HEK293T (cell line): ENCODE measurements around the gene LCN9.

Source experiments
- CTCF ChIA-PET: fragments of 350-600 bp; formaldehyde crosslinking; extraction: SDS; loops from one replicate; lab custom pipeline; 2021; ENCODE audit warnings: antibody characterized with exemption, inconsistent platforms; lab: Yijun Ruan, JAX
- POLR2A ChIA-PET: fragments of 350-600 bp; formaldehyde crosslinking; extraction: SDS; loops from one replicate; lab custom pipeline; 2020; ENCODE audit warnings: antibody characterized with exemption, inconsistent platforms; lab: Yijun Ruan, JAX
- DNase-seq: peaks from one replicate; pipeline ENCODE4 v3.0.0; 2012; ENCODE audit warnings: mixed read lengths; ENCODE audit errors: extremely low spot score
- ARNT ChIP-seq: fragments of 450-650 bp; IDR thresholded peaks from 2 replicates; pipeline ENCODE4 v1.6.1; 2017; ENCODE audit warnings: mild to moderate bottlenecking
- BHLHE40 ChIP-seq: fragments of 450-650 bp; IDR thresholded peaks from 2 replicates; pipeline ENCODE4 v1.6.1; 2016; ENCODE audit warnings: mild to moderate bottlenecking, moderate library complexity, borderline replicate concordance
- CTBP1 ChIP-seq: fragments of 450-650 bp; IDR thresholded peaks from 2 replicates; pipeline ENCODE4 v1.6.1; 2016; ENCODE audit warnings: borderline replicate concordance
- ELF4 ChIP-seq: fragments of 450-650 bp; IDR thresholded peaks from 2 replicates; pipeline ENCODE4 v1.6.1; 2017; ENCODE audit warnings: antibody characterized with exemption
- FOXA1 ChIP-seq: fragments of 450-650 bp; IDR thresholded peaks from 2 replicates; pipeline ENCODE4 v1.6.1; 2016; ENCODE audit warnings: mild to moderate bottlenecking
- FOXK2 ChIP-seq: fragments of 450-650 bp; IDR thresholded peaks from 2 replicates; pipeline ENCODE4 v1.6.1; 2016; ENCODE audit warnings: mild to moderate bottlenecking
- FOXM1 ChIP-seq: fragments of 450-650 bp; IDR thresholded peaks from 2 replicates; pipeline ENCODE4 v1.6.1; 2017; ENCODE audit warnings: mild to moderate bottlenecking, borderline replicate concordance
- HDGF ChIP-seq: fragments of 450-650 bp; IDR thresholded peaks from 2 replicates; pipeline ENCODE4 v1.6.1; 2017; ENCODE audit warnings: antibody characterized with exemption, borderline replicate concordance
- L3MBTL2 ChIP-seq: fragments of 450-650 bp; conservative IDR thresholded peaks from 2 replicates; pipeline ENCODE4 v1.6.1; 2016; ENCODE audit warnings: mild to moderate bottlenecking
- LEF1 ChIP-seq: fragments of 450-650 bp; IDR thresholded peaks from 2 replicates; pipeline ENCODE4 v1.6.1; 2017; ENCODE audit warnings: mild to moderate bottlenecking, borderline replicate concordance
- NFRKB ChIP-seq: fragments of 450-650 bp; IDR thresholded peaks from 2 replicates; pipeline ENCODE4 v1.6.1; 2016; ENCODE audit warnings: mild to moderate bottlenecking, moderate library complexity
- PKNOX1 ChIP-seq: fragments of 450-650 bp; IDR thresholded peaks from 2 replicates; pipeline ENCODE4 v1.6.1; 2016
- SP1 ChIP-seq: fragments of 450-650 bp; IDR thresholded peaks from 2 replicates; pipeline ENCODE4 v1.6.1; 2017
- SUZ12 ChIP-seq: fragments of 450-650 bp; IDR thresholded peaks from 2 replicates; pipeline ENCODE4 v1.6.1; 2016; ENCODE audit warnings: mild to moderate bottlenecking
- TARDBP ChIP-seq: fragments of 450-650 bp; IDR thresholded peaks from 2 replicates; pipeline ENCODE4 v1.6.1; 2016
- ZNF384 ChIP-seq: fragments of 450-650 bp; IDR thresholded peaks from 2 replicates; pipeline ENCODE4 v1.6.1; 2016

Gene LCN9

DNA sequence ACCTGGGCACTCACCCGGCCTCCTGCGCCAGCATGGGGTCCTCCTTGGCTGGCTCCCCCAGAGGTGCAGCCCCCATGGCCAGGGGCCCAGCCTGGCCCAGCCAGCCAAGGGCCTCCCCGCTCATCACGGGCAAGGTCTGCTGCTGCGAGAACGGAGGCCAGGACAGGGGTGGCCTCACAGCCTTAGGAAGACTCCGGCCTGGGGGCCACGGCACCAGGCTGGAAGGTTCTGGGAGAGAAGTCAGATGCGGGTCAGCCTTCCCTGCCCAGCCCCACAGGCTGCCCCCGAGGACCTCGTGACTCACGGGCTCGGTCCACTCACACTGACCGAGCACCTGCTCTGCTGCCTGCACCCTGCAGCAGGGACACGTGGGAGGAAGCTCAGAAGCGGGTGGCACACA lies 31.9 kb downstream of the LCN9 start:
- ChIA-PET CTCF (no interaction called here), POLR2A (no interaction called here)
- no peak for TF ChIP-seq NFRKB
- TF ChIP-seq LEF1: no peak
- TF ChIP-seq L3MBTL2: no peak
- no peak for TF ChIP-seq ELF4
- no peak for TF ChIP-seq ZNF384
- TF ChIP-seq FOXK2: no peak
- no peak for TF ChIP-seq SUZ12
- TF ChIP-seq CTBP1: no peak
- no peak for TF ChIP-seq SP1
- TF ChIP-seq FOXM1: no peak
- TF ChIP-seq ARNT: no peak
- TF ChIP-seq BHLHE40: no peak
- TF ChIP-seq FOXA1: no peak
- no peak for TF ChIP-seq PKNOX1
- DNase-seq: no peak

DNA sequence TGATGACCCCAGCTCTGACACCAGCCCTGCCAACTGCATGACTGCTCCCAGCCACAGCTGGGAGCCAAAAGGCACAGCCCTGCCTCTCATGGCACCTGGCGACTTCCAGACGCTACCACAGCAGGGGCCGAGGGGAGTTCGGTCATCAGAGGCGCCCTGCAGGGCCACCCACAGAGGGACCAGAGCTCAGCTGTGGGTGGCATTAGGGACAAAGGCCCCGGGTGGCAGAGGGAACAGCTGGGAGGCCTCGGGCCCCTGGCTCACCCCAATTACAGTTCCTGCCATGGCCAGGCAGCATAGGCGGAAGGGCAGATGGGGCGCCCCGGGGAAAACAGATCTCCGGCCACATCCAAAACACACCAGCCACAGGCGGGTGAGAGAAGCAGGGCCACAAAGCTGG lies 32.5 kb downstream of the LCN9 start:
- ChIA-PET CTCF (no interaction called here), POLR2A (no interaction called here)
- DNase-seq: no peak
- TF ChIP-seq PKNOX1 (no peak), BHLHE40 (no peak), FOXK2 (no peak), TARDBP (no peak), CTBP1 (no peak), ELF4 (no peak), ARNT (no peak), FOXM1 (no peak), SUZ12 (no peak), FOXA1 (no peak), L3MBTL2 (no peak), LEF1 (no peak)

DNA sequence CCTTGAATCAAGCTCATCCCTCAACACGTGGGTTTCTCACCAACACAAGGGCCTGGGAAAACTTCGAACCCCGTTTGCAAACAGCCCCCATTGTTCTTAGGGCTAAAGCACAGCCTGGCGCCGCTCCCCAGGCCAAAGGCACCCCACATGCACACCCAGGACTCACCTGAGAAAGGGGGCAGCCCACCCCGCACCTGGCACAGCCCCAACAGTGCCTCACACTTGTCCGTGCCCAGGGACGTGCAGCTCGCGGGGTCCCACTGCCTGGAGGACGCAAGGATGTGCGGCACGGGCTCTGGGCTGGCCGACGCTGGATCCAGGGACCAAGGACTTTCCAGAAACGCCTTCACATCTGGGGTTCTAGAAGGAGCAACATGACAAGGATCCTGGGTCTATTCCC lies 33.3 kb downstream of the LCN9 start:
- TF ChIP-seq FOXA1: no peak
- TF ChIP-seq FOXK2: no peak
- TF ChIP-seq CTBP1: no peak
- TF ChIP-seq L3MBTL2: no peak
- no peak for TF ChIP-seq ZNF384
- ChIA-PET POLR2A (no interaction called here), CTCF (no interaction called here)
- DNase-seq: no peak

- ChIA-PET CTCF (no interaction called here), POLR2A (no interaction called here)
- no peak for TF ChIP-seq TARDBP
- TF ChIP-seq NFRKB: no peak
- TF ChIP-seq PKNOX1: no peak
- no peak for TF ChIP-seq L3MBTL2
- TF ChIP-seq ZNF384: no peak
- no peak for TF ChIP-seq CTBP1
- no peak for TF ChIP-seq HDGF
- TF ChIP-seq BHLHE40: no peak
- no peak for TF ChIP-seq ELF4
- no peak for TF ChIP-seq FOXA1
- TF ChIP-seq LEF1: no peak
- no peak for TF ChIP-seq FOXM1
- no peak for TF ChIP-seq SUZ12
- no peak for TF ChIP-seq FOXK2
- no peak for TF ChIP-seq SP1
- no peak for DNase-seq
These were observed 34.1 kb downstream of the LCN9 start for GRCh38 chr9:135697226-135697625.

DNA sequence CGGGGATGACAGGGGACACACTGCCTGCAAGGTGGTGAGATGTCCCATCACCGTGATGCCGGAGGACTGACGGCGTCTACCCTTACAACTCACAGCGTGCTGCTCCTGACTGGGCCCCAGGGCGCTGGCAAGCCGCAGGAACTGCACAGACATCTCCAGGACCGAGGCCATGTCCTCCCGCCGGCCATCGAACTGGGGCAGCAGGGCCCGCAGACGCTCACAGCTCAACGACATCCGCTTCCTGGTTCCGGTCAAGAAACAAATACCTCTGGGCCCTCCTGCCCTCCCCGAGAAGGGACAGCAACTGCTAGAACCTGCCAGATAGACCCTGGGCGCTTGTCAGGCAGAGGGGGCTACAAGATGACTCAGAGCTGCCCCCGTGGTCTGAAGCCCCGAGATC lies 35.1 kb downstream of the LCN9 start:
- TF ChIP-seq PKNOX1 (no peak), ELF4 (no peak), BHLHE40 (no peak), ARNT (no peak), HDGF (no peak), SUZ12 (no peak), L3MBTL2 (no peak), FOXA1 (no peak), CTBP1 (no peak), FOXM1 (no peak)
- CTCF ChIA-PET: no interaction called here
- no peak for DNase-seq
- POLR2A ChIA-PET: no interaction called here

DNA sequence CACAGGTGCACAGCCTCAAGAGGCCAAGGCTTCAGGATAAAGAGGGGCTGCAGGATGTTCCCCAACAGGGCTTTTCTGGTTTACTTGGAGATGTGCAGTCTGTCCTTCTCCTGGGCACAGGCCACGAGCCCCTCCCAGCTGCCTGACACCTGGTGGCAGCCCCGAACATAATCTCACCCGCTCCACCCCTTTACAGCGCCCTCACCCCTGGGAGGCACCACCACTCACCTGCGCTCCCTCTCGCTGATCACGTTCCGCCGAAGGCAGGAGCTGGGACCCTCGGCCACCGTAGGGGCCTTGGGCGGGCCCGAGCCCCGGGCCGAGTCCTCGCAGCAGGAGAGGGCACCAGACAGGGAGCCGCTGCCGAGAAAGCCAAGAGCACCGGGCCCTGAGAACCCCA lies 35.7 kb downstream of the LCN9 start:
- no peak for DNase-seq
- CTCF ChIA-PET: no interaction called here
- TF ChIP-seq BHLHE40: no peak
- TF ChIP-seq SP1: no peak
- TF ChIP-seq FOXA1: no peak
- POLR2A ChIA-PET: no interaction called here
